HG03571 (cell line): ENCODE measurements around the gene CPLX1.
"Not testable (repeated sequence)": the region's sequence is repeated elsewhere in the genome, so short reads cannot be mapped to it uniquely, and the experiment has no call there.

Experiments used
- ATAC-seq: cut with Tn5 transposase; IDR thresholded peaks from one replicate; pipeline ENCODE4 v1.9.1; 2021; ENCODE audit not compliant: unreplicated experiment

Gene CPLX1

DNA sequence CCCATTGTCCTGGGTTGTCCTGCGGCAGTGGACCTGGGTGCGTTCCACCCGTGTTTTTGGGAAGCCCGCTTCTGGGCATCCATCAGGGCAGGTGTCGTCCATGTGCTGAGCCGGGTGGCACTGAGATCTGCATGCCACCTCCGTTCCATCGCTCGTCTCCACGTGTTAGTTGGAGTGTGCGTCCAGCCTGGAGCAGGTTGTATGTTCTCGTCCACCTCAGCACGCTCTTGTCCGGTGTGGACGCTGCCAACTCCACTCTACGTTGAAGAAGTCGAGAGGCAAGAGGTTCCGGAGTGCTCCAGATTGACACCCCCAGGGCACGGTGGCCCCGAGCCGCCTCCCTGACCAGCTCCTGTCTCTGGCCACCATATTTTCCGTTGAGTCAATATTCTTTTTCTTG, 86.4 kb downstream of the CPLX1 start:
- no peak for ATAC-seq

DNA sequence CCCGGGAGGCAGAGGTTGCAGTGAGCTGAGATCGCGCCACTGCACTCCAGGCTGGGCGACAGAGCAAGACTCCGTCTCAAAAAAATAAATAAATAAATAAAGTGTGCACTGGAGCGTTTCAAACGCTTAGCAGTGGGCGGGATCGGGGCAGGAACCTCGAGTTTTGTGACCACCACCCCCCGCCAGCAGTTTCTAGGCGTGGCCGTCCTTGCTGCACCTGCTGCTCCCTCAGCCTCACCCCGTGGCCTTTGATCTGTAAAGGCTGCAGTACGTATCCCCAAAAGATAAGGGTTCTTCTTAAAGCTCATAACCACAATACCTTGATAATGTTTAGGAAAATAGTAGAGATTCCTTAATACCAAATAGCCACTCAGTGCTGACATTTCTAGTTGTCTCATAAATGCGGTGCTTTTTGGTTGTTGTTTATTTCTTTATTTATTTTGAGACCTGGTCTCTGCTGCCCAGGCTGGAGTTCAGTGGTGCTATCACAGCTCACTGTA, 87.1 kb downstream of the CPLX1 start:
- ATAC-seq = no peak

DNA sequence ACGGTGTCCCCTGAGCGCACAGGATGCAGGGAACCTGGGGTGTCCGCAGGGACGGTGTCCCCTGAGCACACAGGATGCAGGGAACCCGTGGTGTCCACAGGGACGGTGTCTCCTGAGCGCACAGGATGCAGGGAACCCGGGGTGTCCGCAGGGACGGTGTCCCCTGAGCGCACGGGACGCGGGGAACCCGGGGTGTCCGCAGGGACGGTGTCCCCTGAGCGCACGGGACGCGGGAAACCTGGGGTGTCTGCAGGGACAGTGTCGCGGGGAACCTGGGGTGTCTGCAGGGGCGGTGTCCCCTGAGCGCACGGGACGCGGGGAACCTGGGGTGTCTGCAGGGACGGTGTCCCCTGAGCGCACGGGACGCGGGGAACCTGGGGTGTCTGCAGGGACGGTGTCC, 89.4 kb downstream of the CPLX1 start:
- ATAC-seq = not testable (repeated sequence)

DNA sequence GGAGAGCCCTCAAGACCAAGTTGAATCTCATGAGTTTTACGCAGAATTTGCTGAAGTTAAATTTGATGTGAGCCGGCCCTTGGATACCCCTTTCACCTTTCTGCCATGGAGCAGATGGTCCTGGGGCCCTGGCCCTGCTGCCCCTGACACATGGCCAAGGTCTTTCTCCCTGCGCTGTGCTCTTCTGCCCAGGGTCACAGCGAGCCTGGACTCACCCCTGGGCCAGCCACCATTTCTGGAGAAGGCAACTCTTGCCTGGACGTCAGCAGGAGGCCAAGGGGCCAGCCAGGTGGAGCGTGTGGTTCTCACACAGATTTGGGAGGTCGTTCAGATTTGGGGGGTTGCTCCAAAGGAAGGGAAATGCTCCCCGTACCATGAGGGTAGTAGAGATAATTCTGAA, 90.3 kb downstream of the CPLX1 start:
- no peak for ATAC-seq
